Testis (tissue), 5 donors: ENCODE data around the gene GNAI3. TPM values are rescaled to one million over a fixed set of nuclear protein-coding genes. Genes with fewer than 3 reads are reported as not detected.

Source experiments
- DNase-seq: peaks from one replicate; pipeline ENCODE4 v3.0.0-alpha.2; 2019
- H3K27ac ChIP-seq, 2 donors: fragments of 200-600 bp; sonication (generic); one replicate each; pipeline ENCODE4 v1.5.1; 2019
- H3K27me3 ChIP-seq: fragments of 200-600 bp; sonication (generic); one replicate; pipeline ENCODE4 v1.5.1; 2019
- H3K36me3 ChIP-seq: fragments of 200-600 bp; sonication (generic); one replicate; pipeline ENCODE4 v1.5.1; 2017; ENCODE audit warnings: low read depth; ENCODE audit errors: missing control alignments
- H3K4me1 ChIP-seq: fragments of 200-600 bp; sonication (generic); one replicate; pipeline ENCODE4 v1.5.1; 2019
- H3K4me3 ChIP-seq, 2 donors: fragments of 200-600 bp; sonication (generic); one replicate each; pipeline ENCODE4 v1.5.1; 2017 to 2019
- H3K9me3 ChIP-seq: fragments of 200-600 bp; sonication (generic); one replicate; pipeline ENCODE4 v1.5.1; 2017
- CTCF ChIP-seq, 3 experiments: fragments of 450-650 bp in 2 of 3; fragments of 200-600 bp in 1 of 3; sonication (generic) in 1 of 3; IDR thresholded peaks; one replicate each; pipeline ENCODE4 v1.5.1; 2016 to 2019; ENCODE audit warnings: antibody characterized with exemption in 3 of 3, mild to moderate bottlenecking in 2 of 3, moderate library complexity in 1 of 3
- POLR2A ChIP-seq: fragments of 450-650 bp; IDR thresholded peaks from one replicate; pipeline ENCODE4 v1.6.1; 2017; ENCODE audit warnings: antibody characterized with exemption, mild to moderate bottlenecking, moderate library complexity
- WGBS, 2 donors: methylation state at CpG; one replicate each; pipeline ENCODE4 v1.1.5; 2018; 5-methylcytosine and 5-hydroxymethylcytosine counted together
- intact Hi-C: fragments of 100-400 bp; cut with DNase I; formaldehyde crosslinking; loops from one replicate; pipeline ENCODE4 v1.15.1; 2023; ENCODE audit warnings: low total_unique reads
- long read RNA-seq, 2 donors: transcript quantifications; one replicate each; lab custom pipeline, GENCODE V29; 2026
- polyA plus RNA-seq: library from polyadenylated mRNA; stranded (reverse); fragments of 350-450 nt; fragmentation: Illumina TruSeq; extraction: RNeasy Lipid Tissue Mini Kit (QIAGEN cat#74804); gene quantifications from one replicate; pipeline ENCODE4 v1.2.3, GENCODE V29; 2014; ENCODE audit warnings: low read depth, low replicate concordance; ENCODE audit not compliant: insufficient read depth
- total RNA-seq, 2 donors: library from RNA; depleted of rRNA; stranded (reverse); fragments of >200 nt; gene quantifications; one replicate each; pipeline ENCODE4 v1.2.3, GENCODE V29; 2016

Gene GNAI3
- 1 to 10 TPM; 5.8 to 5.9 TPM for total RNA-seq
- polyA plus RNA-seq, result 5.7 TPM
- long read RNA-seq, donor 1, full-length matches to known transcripts, result 42 of 59 reads
- long read RNA-seq, donor 1, partial matches to known transcripts, result 17 of 59 reads
- long read RNA-seq, donor 1, other reads (novel, unspliced or antisense), result 0 of 59 reads
- long read RNA-seq, donor 2, full-length matches to known transcripts, result 23 of 48 reads
- long read RNA-seq, donor 2, partial matches to known transcripts, result 25 of 48 reads
- long read RNA-seq, donor 2, other reads (novel, unspliced or antisense), result 0 of 48 reads

GRCh38 chr1:109548321-109549267 is at the start of gene GNAI3:
TSS of gene GNAI3 (plus strand) at chr1:109548615. CDS start at chr1:109548721, 106 bp downstream.
- Histone ChIP-seq H3K9me3 (no peaks in the 10 kb centered on the region), H3K36me3 (no peaks in the 10 kb centered on the region), H3K4me1 (peaks cover 16% of the 10 kb centered on the region), H3K27ac (peak within 1 kb of the TSS; percentile 84 to 94), H3K27me3 (no peaks in the 10 kb centered on the region), H3K4me3 (peak within 1 kb of the TSS; percentile 75 to 81)
- peak; percentile 98 for DNase-seq
- 0% methylated on average over 60 to 68 of the region's 68 CpGs for WGBS, 2 donors
- intact Hi-C loops, result loop anchor here (5.0 to 10.0 kb wide), 3 partner anchors 89 to 436 kb away; partner anchors contain the start of gene AHCYL1
- TF ChIP-seq POLR2A (peak; percentile 98), CTCF (IDR thresholded peaks at IDR 0.05) (peak in 1 of 3 experiments; percentile 18)

GRCh38 chr1:109499081-109499480 is 49.3 kb upstream of the GNAI3 start:
- DNase-seq, result no peak
- H3K36me3 ChIP-seq, result no peaks in the 10 kb centered on the region
- no peak overlapping the region for H3K4me3 ChIP-seq
- no peaks in the 10 kb centered on the region for H3K9me3 ChIP-seq
- TF ChIP-seq CTCF (IDR thresholded peaks at IDR 0.05), result no peak
- no peak for TF ChIP-seq POLR2A
- intact Hi-C loops, result no loop called here
- 43 to 66% methylated on average over 7 of the region's 7 CpGs for WGBS, 2 donors
- peak overlapping the region; percentile 2 to 56 for H3K27ac ChIP-seq
- H3K27me3 ChIP-seq, result no peaks in the 10 kb centered on the region
- H3K4me1 ChIP-seq, result peaks cover 40% of the 10 kb centered on the region

- H3K27me3 ChIP-seq, result no peaks in the 10 kb centered on the region
- peaks cover 36% of the 10 kb centered on the region for H3K4me1 ChIP-seq
- peak; percentile 67 for DNase-seq
- 55 to 63% methylated on average over 4 of the region's 4 CpGs for WGBS, 2 donors
- no peak overlapping the region for H3K4me3 ChIP-seq
- no peaks in the 10 kb centered on the region for H3K36me3 ChIP-seq
- H3K27ac ChIP-seq, result peak overlapping the region; percentile 2 to 56
- intact Hi-C loops, result no loop called here
- no peak for TF ChIP-seq POLR2A
- peak in 2 of 3 experiments; percentile 31 to 34 for TF ChIP-seq CTCF (IDR thresholded peaks at IDR 0.05)
- H3K9me3 ChIP-seq, result no peaks in the 10 kb centered on the region
These were observed 48.5 kb upstream of the GNAI3 start for GRCh38 chr1:109499661-109500536.

GRCh38 chr1:109500941-109501381 is 47.5 kb upstream of the GNAI3 start:
- H3K27ac ChIP-seq, result no peak overlapping the region
- 52 to 63% methylated on average over 5 of the region's 5 CpGs for whole genome bisulfite sequencing, 2 donors
- H3K4me3 ChIP-seq, result no peak overlapping the region
- no peaks in the 10 kb centered on the region for H3K9me3 ChIP-seq
- DNase-seq, result no peak
- no peaks in the 10 kb centered on the region for H3K36me3 ChIP-seq
- H3K4me1 ChIP-seq, result peaks cover 32% of the 10 kb centered on the region
- TF ChIP-seq POLR2A (no peak), CTCF (IDR thresholded peaks at IDR 0.05) (no peak)
- H3K27me3 ChIP-seq, result no peaks in the 10 kb centered on the region
- intact Hi-C loops, result no loop called here
